ENCODE data around the gene CASZ1.

The CASZ1 gene

GRCh38 chr1:10624256-10625050 lies 172.0 kb downstream of the CASZ1 start:
- DNase-seq (ENCODE audit: low read depth in 2 of 2), result no peak

GRCh38 chr1:10623686-10624145 lies 172.7 kb downstream of the CASZ1 start:
- no peak for DNase-seq (ENCODE audit: low read depth in 2 of 2)

GRCh38 chr1:10622910-10623685 lies 173.3 kb downstream of the CASZ1 start:
- no peak for DNase-seq (ENCODE audit: low read depth in 2 of 2)

GRCh38 chr1:10621906-10622305 lies 174.5 kb downstream of the CASZ1 start:
- no peak for DNase-seq (ENCODE audit: low read depth in 2 of 2)

- no peak for DNase-seq (ENCODE audit: low read depth in 2 of 2)
Measured at GRCh38 chr1:10620776-10621175, 175.7 kb downstream of the CASZ1 start.

- DNase-seq (ENCODE audit: low read depth in 2 of 2), result no peak
Measured at GRCh38 chr1:10617931-10618885, 178.2 kb downstream of the CASZ1 start.

- no peak for DNase-seq (ENCODE audit: low read depth in 2 of 2)
Measured at GRCh38 chr1:10617318-10617717, 179.1 kb downstream of the CASZ1 start.

- no peak for DNase-seq (ENCODE audit: low read depth in 2 of 2)
Measured at GRCh38 chr1:10616696-10617095, 179.8 kb downstream of the CASZ1 start.

GRCh38 chr1:10615932-10616671 lies 180.3 kb downstream of the CASZ1 start:
- DNase-seq (ENCODE audit: low read depth in 2 of 2), result no peak

GRCh38 chr1:10615332-10615731 lies 181.1 kb downstream of the CASZ1 start:
- DNase-seq (ENCODE audit: low read depth in 2 of 2), result no peak

GRCh38 chr1:10614377-10615225 lies 181.8 kb downstream of the CASZ1 start:
- no peak for DNase-seq (ENCODE audit: low read depth in 2 of 2)

GRCh38 chr1:10613861-10614260 lies 182.6 kb downstream of the CASZ1 start:
- DNase-seq (ENCODE audit: low read depth in 2 of 2), result no peak

GRCh38 chr1:10613340-10613739 lies 183.1 kb downstream of the CASZ1 start:
- DNase-seq (ENCODE audit: low read depth in 2 of 2), result no peak

- no peak for DNase-seq (ENCODE audit: low read depth in 2 of 2)
Measured at GRCh38 chr1:10612436-10613160, 183.8 kb downstream of the CASZ1 start.

- no peak for DNase-seq (ENCODE audit: low read depth in 2 of 2)
Measured at GRCh38 chr1:10610901-10611600, 185.4 kb downstream of the CASZ1 start.

- no peak for DNase-seq (ENCODE audit: low read depth in 2 of 2)
Measured at GRCh38 chr1:10608690-10609089, 187.8 kb downstream of the CASZ1 start.

- no peak for DNase-seq (ENCODE audit: low read depth in 2 of 2)
Measured at GRCh38 chr1:10607228-10607627, 189.2 kb downstream of the CASZ1 start.

- DNase-seq (ENCODE audit: low read depth in 2 of 2), result no peak
Measured at GRCh38 chr1:10606064-10606463, 190.4 kb downstream of the CASZ1 start.

GRCh38 chr1:10604966-10605365 lies 191.5 kb downstream of the CASZ1 start:
- no peak for DNase-seq (ENCODE audit: low read depth in 2 of 2)

Data from fibroblast of skin of left quadriceps (primary cell).